GM20431 (cell line): ENCODE measurements around the gene ROGDI.

Experiments
- in situ Hi-C: fragments of 300-500 bp; cut with MseI, MboI; formaldehyde crosslinking; loops from one replicate; pipeline ENCODE4 v1.15.0; 2020; ENCODE audit warnings: low sequenced_read_pairs; ENCODE audit not compliant: unreplicated experiment

Gene ROGDI

GRCh38 chr16:4814542-4815173 is 12.2 kb upstream of the ROGDI start:
- in situ Hi-C loops, result no loop called here

GRCh38 chr16:4814046-4814445 is 11.6 kb upstream of the ROGDI start:
- in situ Hi-C loops, result no loop called here

GRCh38 chr16:4813251-4814003 is 11.0 kb upstream of the ROGDI start:
- in situ Hi-C loops, result no loop called here

- in situ Hi-C loops, result no loop called here
Measured at GRCh38 chr16:4811773-4812172, 9.3 kb upstream of the ROGDI start.

GRCh38 chr16:4811242-4811641 is 8.8 kb upstream of the ROGDI start:
- in situ Hi-C loops, result no loop called here

GRCh38 chr16:4806280-4806679 is 3.8 kb upstream of the ROGDI start:
- in situ Hi-C loops, result no loop called here

- in situ Hi-C loops, result no loop called here
Measured at GRCh38 chr16:4805231-4805630, 2.8 kb upstream of the ROGDI start.

GRCh38 chr16:4803898-4804762 is 1.7 kb upstream of the ROGDI start:
- in situ Hi-C loops, result no loop called here

- in situ Hi-C loops, result no loop called here
Measured at GRCh38 chr16:4803401-4803844, 990 bp upstream of the ROGDI start.

- in situ Hi-C loops, result no loop called here
Measured at GRCh38 chr16:4802659-4803287, 340 bp upstream of the ROGDI start.

- in situ Hi-C loops, result no loop called here
Measured at GRCh38 chr16:4801051-4801961, 1.1 kb downstream of the ROGDI start.

- in situ Hi-C loops, result no loop called here
Measured at GRCh38 chr16:4800290-4801041, 2.0 kb downstream of the ROGDI start.

- in situ Hi-C loops, result no loop called here
Measured at GRCh38 chr16:4799171-4799855, 3.1 kb downstream of the ROGDI start.

GRCh38 chr16:4798456-4798855 is 4.0 kb downstream of the ROGDI start:
- in situ Hi-C loops, result no loop called here

- in situ Hi-C loops, result no loop called here
Measured at GRCh38 chr16:4797805-4798252, 4.6 kb downstream of the ROGDI start.

- in situ Hi-C loops, result no loop called here
Measured at GRCh38 chr16:4796982-4797804, 5.2 kb downstream of the ROGDI start.
